Measurements from ENCODE around the gene SLC49A3.

SLC49A3 gene

DNA sequence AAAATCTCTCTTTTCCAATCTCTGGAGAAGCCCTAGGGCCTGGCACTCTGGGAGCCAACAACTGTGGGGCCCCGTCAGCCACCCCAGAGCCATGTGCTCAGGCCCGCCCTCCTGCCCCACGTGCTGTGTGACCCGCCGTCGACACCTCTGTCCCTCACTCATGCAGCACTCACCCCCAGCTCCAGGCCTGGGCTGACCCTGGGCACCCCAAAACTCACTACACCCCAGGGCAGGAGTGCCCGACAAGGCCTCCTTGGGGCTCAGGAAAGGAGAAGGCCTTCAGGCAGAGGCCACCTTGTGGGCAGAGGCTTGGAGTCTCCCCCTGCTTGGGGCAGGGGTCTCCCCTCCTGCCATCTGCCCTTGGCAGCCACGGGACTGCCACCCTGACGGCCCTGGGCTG is 8.9 kb downstream of the SLC49A3 start:
- H3K4me3 ChIP-seq (replicated peaks in 1 of 2; ENCODE audit: low read depth in 2 of 2, low read length in 2 of 2), result no peak overlapping the region
- TF ChIP-seq, protein P1, sequence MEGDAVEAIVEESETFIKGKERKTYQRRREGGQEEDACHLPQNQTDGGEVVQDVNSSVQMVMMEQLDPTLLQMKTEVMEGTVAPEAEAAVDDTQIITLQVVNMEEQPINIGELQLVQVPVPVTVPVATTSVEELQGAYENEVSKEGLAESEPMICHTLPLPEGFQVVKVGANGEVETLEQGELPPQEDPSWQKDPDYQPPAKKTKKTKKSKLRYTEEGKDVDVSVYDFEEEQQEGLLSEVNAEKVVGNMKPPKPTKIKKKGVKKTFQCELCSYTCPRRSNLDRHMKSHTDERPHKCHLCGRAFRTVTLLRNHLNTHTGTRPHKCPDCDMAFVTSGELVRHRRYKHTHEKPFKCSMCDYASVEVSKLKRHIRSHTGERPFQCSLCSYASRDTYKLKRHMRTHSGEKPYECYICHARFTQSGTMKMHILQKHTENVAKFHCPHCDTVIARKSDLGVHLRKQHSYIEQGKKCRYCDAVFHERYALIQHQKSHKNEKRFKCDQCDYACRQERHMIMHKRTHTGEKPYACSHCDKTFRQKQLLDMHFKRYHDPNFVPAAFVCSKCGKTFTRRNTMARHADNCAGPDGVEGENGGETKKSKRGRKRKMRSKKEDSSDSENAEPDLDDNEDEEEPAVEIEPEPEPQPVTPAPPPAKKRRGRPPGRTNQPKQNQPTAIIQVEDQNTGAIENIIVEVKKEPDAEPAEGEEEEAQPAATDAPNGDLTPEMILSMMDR (IDR thresholded peaks at IDR 0.05; ENCODE audit: low read depth, low read length), result no peak
- no peak for DNase-seq (ENCODE audit: low read depth in 2 of 2)

DNA sequence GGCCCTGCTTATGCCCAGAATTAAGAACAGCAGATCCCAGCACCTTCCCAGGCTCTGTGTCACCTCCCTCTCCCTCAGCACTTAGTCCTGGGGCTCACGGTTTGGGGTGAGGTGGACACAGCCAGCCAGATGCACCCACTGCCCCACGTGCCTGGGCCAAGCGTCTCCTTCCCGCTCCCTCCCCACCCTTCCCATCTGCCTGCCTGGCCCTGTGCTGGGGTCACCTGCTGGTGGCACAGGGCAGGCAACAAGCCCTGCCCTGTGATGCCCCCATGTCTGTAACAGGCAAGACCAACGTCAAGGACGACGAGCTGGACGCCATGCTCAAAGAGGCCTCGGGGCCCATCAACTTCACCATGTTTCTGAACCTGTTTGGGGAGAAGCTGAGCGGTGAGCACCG is 9.3 kb downstream of the SLC49A3 start:
- TF ChIP-seq, protein P1 (IDR thresholded peaks at IDR 0.05; ENCODE audit: low read depth, low read length), result no peak

DNA sequence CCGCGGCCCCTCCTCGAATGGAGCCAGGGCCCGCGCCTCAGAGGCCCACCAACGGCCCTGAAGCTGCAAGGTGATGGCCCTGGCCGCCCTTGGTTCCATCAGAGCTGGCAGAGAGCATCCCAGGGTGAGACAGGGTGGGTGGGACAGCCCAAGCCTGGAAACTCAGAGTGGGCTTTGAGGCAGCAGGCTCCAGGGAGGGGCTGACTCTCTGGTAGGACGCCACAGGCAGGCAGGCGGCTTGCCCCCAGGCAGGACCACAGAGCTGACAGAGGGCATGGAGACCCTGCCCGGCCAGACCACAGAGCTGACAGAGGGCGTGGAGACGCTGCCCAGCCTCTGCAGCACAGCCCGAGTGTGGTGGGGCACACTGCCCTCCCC is 9.9 kb downstream of the SLC49A3 start:
- no peak overlapping the region for H3K4me3 ChIP-seq (replicated peaks in 1 of 2; ENCODE audit: low read depth in 2 of 2, low read length in 2 of 2)
- DNase-seq (ENCODE audit: low read depth in 2 of 2), result no peak
- TF ChIP-seq, protein P1 (IDR thresholded peaks at IDR 0.05; ENCODE audit: low read depth, low read length), result no peak

More for the DNA sequence above, 9.3 kb downstream of the SLC49A3 start:
- DNase-seq (ENCODE audit: low read depth in 2 of 2), result no peak
- H3K4me3 ChIP-seq (replicated peaks in 1 of 2; ENCODE audit: low read depth in 2 of 2, low read length in 2 of 2), result no peak overlapping the region

DNA sequence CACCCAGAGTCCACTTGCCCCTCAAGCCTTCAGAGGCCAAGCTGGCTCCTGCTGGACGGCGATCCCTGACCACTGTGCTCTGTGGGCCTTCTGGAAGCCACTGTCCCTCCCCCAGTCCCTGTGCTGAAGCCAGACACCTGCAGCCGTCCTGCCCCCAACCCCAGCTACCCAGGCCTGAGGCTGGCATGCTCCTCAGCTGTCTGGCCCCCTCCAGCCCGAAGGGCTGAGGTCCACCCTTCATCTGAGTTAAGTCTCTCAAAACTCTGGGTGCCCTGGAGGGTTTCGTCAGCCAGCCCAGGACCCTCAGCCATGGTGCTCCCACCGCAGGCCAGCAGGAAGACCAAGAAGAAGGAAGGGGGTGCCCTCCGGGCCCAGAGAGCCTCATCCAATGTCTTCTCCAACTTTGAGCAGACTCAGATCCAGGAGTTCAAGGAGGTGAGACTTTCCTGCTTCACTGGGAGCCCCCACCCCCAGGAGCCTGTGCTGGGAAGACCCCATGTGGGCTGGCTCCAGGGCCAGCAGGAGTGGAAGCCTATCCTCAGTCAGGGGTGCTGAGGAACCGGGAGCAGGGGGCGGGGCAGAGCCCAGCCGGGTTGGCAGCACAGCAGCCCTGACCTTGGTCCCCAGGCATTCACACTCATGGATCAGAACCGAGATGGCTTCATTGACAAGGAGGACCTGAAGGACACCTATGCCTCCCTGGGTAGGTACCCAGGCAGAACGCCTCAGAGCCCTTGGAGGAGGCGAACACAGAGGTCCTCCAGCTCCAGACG is 10.4 kb downstream of the SLC49A3 start:
- TF ChIP-seq, protein P1 (IDR thresholded peaks at IDR 0.05; ENCODE audit: low read depth, low read length), result no peak
- H3K4me3 ChIP-seq (replicated peaks in 1 of 2; ENCODE audit: low read depth in 2 of 2, low read length in 2 of 2), result no peak overlapping the region
- DNase-seq (ENCODE audit: low read depth in 2 of 2), result no peak

DNA sequence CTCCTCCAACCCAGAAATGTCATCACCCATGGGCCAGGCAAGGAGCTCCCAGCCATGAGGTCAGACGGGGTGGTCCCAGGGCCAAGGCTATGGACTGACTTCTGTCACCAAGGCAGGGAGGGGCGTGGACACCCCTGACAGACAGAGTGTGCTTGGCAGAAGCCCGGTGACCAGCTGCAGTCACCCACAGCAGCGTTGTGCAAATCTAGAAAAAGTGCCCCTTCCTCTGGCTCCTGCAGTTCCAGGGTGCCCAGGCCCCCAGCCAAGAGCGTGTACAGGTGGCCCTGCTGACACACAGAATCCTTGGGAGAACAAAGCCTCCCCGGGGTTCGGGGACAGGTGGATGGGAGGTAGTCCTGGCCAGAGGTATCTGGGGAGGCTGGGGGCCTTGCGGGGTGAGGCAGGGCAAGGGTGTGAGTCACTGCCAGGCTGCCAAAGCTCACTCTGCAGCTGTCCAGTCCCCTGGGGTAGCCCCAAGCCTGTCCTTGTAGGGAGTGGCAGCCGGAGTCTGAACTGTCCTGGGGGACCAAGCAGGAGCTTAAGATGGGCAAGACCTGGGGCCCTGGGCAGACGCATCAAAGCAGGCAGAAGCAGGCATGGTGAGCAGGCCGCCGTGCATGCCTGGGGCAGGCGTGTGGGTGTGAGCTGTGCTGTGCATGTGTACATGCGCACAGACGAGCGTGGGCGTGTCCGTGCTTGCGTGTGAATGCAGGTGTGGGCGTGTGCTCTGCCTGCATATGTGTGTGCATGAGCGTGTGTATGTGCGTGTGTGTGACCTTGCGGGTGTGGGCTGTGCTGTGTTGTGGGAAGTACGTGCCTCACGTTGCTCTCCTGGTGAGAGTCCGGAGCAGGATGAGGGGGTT is 11.3 kb downstream of the SLC49A3 start:
- TF ChIP-seq, protein P1 (IDR thresholded peaks at IDR 0.05; ENCODE audit: low read depth, low read length), result no peak
- DNase-seq (ENCODE audit: low read depth in 2 of 2), result no peak
- H3K4me3 ChIP-seq (replicated peaks in 1 of 2; ENCODE audit: low read depth in 2 of 2, low read length in 2 of 2), result no peak overlapping the region

DNA sequence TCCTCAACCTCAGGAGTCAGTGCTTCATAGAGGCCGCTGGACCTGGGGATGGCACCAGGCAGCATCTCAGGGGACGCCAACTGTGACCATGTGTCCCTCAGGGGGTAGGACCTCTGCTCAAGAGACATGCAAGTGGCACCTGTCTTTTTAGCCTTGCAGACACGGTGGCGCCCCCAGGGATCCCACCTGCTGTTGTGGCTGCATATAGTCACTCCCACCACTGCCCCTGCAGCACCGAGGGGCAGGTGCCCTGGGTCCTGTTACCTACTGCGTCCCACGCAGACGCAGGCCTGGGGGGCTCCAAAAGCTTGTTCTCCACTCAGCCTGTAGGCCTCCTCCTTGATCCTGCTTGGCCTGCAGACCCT is 12.1 kb downstream of the SLC49A3 start:
- no peak overlapping the region for H3K4me3 ChIP-seq (replicated peaks in 1 of 2; ENCODE audit: low read depth in 2 of 2, low read length in 2 of 2)
- TF ChIP-seq, protein P1 (IDR thresholded peaks at IDR 0.05; ENCODE audit: low read depth, low read length), result no peak
- no peak for DNase-seq (ENCODE audit: low read depth in 2 of 2)

All from cardiac fibroblast (primary cell).